ENCODE results near the gene FIBCD1. TPM values are rescaled to one million over a fixed set of nuclear protein-coding genes. Genes with fewer than 3 reads are reported as not detected.

The FIBCD1 gene
- total RNA-seq, 1 experiment from 2014 or later: 6.6 TPM

DNA sequence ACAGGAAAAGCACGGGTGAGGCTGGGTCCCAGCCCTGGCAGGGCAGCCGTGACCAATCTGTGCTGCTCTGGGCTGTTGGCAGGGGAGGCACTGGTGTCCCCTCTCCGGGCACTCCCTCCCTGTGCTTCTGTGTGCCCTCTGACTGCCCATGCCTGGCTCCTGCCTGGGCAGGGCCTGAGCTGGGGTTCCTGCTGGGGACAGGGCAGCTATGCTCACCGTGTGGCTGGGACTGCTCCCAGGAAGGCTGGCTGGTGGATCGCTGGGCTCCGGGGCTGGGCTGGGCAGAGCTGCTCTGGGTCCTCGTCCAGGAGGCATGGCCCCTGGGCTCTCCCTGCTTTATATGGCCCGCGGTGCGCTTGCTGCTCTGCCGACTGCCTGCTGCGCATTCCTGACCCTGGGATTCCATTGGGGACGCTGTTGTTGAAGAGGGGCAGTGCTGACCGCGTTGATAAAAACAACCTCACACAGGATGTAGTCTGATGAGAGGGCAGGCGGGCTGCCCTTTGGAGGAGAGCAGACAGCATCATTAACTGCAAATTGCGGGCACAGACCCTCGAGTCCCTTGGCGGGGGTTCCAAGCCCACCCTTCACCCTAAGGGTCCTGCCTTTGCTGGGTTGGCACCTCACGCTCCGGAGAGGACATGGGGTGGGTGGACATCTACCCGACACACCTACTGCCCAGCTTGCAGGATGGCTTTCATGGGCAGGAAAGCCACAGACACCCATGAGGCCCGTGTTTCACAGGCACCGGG is 43.4 kb downstream of the FIBCD1 start:
- ChIA-PET POLR2A (no interaction called here), CTCF (interaction anchor here (0.6 to 8.4 kb wide), 7 partner anchors 30 to 194 kb away, joined by 3 to 69 read pairs (median 7); no protein-coding TSS in a partner anchor)
- H3K4me3 Mint-ChIP-seq: no peak overlapping the region
- H3K27me3 Mint-ChIP-seq (ENCODE audit: low read depth): no peaks in the 10 kb centered on the region
- 0 out of 2 replicates have a peak, but pooled peaks have one; percentile 32 for TF ChIP-seq FOXP1 (CRISPR knock-in tag; IDR thresholded peaks at IDR 0.05; ENCODE audit: borderline replicate concordance)
- TF ChIP-seq, protein P1, sequence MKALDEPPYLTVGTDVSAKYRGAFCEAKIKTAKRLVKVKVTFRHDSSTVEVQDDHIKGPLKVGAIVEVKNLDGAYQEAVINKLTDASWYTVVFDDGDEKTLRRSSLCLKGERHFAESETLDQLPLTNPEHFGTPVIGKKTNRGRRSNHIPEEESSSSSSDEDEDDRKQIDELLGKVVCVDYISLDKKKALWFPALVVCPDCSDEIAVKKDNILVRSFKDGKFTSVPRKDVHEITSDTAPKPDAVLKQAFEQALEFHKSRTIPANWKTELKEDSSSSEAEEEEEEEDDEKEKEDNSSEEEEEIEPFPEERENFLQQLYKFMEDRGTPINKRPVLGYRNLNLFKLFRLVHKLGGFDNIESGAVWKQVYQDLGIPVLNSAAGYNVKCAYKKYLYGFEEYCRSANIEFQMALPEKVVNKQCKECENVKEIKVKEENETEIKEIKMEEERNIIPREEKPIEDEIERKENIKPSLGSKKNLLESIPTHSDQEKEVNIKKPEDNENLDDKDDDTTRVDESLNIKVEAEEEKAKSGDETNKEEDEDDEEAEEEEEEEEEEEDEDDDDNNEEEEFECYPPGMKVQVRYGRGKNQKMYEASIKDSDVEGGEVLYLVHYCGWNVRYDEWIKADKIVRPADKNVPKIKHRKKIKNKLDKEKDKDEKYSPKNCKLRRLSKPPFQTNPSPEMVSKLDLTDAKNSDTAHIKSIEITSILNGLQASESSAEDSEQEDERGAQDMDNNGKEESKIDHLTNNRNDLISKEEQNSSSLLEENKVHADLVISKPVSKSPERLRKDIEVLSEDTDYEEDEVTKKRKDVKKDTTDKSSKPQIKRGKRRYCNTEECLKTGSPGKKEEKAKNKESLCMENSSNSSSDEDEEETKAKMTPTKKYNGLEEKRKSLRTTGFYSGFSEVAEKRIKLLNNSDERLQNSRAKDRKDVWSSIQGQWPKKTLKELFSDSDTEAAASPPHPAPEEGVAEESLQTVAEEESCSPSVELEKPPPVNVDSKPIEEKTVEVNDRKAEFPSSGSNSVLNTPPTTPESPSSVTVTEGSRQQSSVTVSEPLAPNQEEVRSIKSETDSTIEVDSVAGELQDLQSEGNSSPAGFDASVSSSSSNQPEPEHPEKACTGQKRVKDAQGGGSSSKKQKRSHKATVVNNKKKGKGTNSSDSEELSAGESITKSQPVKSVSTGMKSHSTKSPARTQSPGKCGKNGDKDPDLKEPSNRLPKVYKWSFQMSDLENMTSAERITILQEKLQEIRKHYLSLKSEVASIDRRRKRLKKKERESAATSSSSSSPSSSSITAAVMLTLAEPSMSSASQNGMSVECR (CRISPR knock-in tag; IDR thresholded peaks at IDR 0.05; ENCODE audit: borderline replicate concordance): no peak
- DNase-seq (ENCODE audit: low spot score) (no peak), ATAC-seq (peak; percentile 13; the same call in 1 of the 2 replicates)
- no peaks in the 10 kb centered on the region for H3K4me1 Mint-ChIP-seq
- no peaks in the 10 kb centered on the region for H3K9me3 Mint-ChIP-seq
- H3K36me3 Mint-ChIP-seq: no peaks in the 10 kb centered on the region
- peak overlapping the region; percentile 89 for H3K27ac Mint-ChIP-seq

DNA sequence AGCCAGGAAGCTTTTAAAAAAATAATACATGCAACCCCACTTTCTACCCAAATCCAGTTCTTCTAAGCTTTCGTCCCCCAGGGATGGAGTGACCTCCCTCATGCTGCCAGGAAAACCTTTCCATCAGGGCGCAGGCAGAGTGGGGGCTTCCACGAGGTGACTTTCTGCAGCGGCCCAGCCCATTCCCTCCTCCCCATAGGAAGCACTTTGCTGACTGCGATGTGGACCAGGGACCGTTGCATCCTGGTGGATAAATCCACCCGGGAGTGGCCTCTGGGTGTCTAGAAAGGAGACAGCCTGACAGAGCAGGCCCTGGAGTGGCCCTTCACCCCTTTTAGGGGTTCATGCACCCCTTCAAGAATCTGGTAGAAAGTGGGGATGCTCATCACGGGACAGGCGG is 44.0 kb downstream of the FIBCD1 start:
- POLR2A ChIA-PET: no interaction called here
- TF ChIP-seq CREM (CRISPR knock-in tag; IDR thresholded peaks at IDR 0.05) (no peak), TP53 (CRISPR knock-in tag; IDR thresholded peaks at IDR 0.05) (no peak), ZNF416 (CRISPR knock-in tag; IDR thresholded peaks at IDR 0.05) (no peak), ZNF138 (CRISPR knock-in tag; conservative IDR thresholded peaks at IDR 0.05) (no peak), MXD4 (CRISPR knock-in tag; IDR thresholded peaks at IDR 0.05; ENCODE audit: borderline replicate concordance) (no peak), PRRX2 (CRISPR knock-in tag; IDR thresholded peaks at IDR 0.05) (no peak), ELF4 (CRISPR knock-in tag; IDR thresholded peaks at IDR 0.05; ENCODE audit: low read depth) (no peak), FOXJ3 (CRISPR knock-in tag; IDR thresholded peaks at IDR 0.05; ENCODE audit: borderline replicate concordance) (no peak), GTF2I (CRISPR knock-in tag; conservative IDR thresholded peaks at IDR 0.05) (no peak), SOX15 (CRISPR knock-in tag; IDR thresholded peaks at IDR 0.05) (no peak), ZNF396 (CRISPR knock-in tag; IDR thresholded peaks at IDR 0.05; ENCODE audit: borderline replicate concordance) (no peak), TEAD1 (CRISPR knock-in tag; IDR thresholded peaks at IDR 0.05) (no peak), NR3C1 (CRISPR knock-in tag; conservative IDR thresholded peaks at IDR 0.05; ENCODE audit: low read depth) (no peak), JUN (CRISPR knock-in tag; IDR thresholded peaks at IDR 0.05) (no peak), FOXK1 (CRISPR knock-in tag; IDR thresholded peaks at IDR 0.05) (no peak)
- TF ChIP-seq, protein P2, sequence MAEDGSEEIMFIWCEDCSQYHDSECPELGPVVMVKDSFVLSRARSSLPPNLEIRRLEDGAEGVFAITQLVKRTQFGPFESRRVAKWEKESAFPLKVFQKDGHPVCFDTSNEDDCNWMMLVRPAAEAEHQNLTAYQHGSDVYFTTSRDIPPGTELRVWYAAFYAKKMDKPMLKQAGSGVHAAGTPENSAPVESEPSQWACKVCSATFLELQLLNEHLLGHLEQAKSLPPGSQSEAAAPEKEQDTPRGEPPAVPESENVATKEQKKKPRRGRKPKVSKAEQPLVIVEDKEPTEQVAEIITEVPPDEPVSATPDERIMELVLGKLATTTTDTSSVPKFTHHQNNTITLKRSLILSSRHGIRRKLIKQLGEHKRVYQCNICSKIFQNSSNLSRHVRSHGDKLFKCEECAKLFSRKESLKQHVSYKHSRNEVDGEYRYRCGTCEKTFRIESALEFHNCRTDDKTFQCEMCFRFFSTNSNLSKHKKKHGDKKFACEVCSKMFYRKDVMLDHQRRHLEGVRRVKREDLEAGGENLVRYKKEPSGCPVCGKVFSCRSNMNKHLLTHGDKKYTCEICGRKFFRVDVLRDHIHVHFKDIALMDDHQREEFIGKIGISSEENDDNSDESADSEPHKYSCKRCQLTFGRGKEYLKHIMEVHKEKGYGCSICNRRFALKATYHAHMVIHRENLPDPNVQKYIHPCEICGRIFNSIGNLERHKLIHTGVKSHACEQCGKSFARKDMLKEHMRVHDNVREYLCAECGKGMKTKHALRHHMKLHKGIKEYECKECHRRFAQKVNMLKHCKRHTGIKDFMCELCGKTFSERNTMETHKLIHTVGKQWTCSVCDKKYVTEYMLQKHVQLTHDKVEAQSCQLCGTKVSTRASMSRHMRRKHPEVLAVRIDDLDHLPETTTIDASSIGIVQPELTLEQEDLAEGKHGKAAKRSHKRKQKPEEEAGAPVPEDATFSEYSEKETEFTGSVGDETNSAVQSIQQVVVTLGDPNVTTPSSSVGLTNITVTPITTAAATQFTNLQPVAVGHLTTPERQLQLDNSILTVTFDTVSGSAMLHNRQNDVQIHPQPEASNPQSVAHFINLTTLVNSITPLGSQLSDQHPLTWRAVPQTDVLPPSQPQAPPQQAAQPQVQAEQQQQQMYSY (CRISPR knock-in tag; IDR thresholded peaks at IDR 0.05): no peak
- TF ChIP-seq, protein P3, sequence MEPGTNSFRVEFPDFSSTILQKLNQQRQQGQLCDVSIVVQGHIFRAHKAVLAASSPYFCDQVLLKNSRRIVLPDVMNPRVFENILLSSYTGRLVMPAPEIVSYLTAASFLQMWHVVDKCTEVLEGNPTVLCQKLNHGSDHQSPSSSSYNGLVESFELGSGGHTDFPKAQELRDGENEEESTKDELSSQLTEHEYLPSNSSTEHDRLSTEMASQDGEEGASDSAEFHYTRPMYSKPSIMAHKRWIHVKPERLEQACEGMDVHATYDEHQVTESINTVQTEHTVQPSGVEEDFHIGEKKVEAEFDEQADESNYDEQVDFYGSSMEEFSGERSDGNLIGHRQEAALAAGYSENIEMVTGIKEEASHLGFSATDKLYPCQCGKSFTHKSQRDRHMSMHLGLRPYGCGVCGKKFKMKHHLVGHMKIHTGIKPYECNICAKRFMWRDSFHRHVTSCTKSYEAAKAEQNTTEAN (CRISPR knock-in tag; IDR thresholded peaks at IDR 0.05): no peak
- TF ChIP-seq, protein P4, sequence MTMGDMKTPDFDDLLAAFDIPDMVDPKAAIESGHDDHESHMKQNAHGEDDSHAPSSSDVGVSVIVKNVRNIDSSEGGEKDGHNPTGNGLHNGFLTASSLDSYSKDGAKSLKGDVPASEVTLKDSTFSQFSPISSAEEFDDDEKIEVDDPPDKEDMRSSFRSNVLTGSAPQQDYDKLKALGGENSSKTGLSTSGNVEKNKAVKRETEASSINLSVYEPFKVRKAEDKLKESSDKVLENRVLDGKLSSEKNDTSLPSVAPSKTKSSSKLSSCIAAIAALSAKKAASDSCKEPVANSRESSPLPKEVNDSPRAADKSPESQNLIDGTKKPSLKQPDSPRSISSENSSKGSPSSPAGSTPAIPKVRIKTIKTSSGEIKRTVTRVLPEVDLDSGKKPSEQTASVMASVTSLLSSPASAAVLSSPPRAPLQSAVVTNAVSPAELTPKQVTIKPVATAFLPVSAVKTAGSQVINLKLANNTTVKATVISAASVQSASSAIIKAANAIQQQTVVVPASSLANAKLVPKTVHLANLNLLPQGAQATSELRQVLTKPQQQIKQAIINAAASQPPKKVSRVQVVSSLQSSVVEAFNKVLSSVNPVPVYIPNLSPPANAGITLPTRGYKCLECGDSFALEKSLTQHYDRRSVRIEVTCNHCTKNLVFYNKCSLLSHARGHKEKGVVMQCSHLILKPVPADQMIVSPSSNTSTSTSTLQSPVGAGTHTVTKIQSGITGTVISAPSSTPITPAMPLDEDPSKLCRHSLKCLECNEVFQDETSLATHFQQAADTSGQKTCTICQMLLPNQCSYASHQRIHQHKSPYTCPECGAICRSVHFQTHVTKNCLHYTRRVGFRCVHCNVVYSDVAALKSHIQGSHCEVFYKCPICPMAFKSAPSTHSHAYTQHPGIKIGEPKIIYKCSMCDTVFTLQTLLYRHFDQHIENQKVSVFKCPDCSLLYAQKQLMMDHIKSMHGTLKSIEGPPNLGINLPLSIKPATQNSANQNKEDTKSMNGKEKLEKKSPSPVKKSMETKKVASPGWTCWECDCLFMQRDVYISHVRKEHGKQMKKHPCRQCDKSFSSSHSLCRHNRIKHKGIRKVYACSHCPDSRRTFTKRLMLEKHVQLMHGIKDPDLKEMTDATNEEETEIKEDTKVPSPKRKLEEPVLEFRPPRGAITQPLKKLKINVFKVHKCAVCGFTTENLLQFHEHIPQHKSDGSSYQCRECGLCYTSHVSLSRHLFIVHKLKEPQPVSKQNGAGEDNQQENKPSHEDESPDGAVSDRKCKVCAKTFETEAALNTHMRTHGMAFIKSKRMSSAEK (CRISPR knock-in tag; IDR thresholded peaks at IDR 0.05; ENCODE audit: borderline replicate concordance): no peak
- Mint-ChIP-seq H3K27me3 (ENCODE audit: low read depth) (no peaks in the 10 kb centered on the region), H3K27ac (peak overlapping the region; percentile 32; the same call in 1 of the 2 replicates), H3K36me3 (no peaks in the 10 kb centered on the region), H3K4me3 (no peak overlapping the region), H3K4me1 (no peaks in the 10 kb centered on the region), H3K9me3 (no peaks in the 10 kb centered on the region)
- ATAC-seq (no peak), DNase-seq (ENCODE audit: low spot score) (no peak)
- CTCF ChIA-PET: interaction anchor here (1.1 to 8.4 kb wide), 7 partner anchors 29 to 194 kb away, joined by 3 to 69 read pairs (median 7); no protein-coding TSS in a partner anchor
